ENCODE measurements around the gene PLCL2.

PLCL2 gene

GRCh38 chr3:17044855-17045254, 160.1 kb downstream of the PLCL2 start:
- DNase-seq (ENCODE audit: low spot score): no peak

GRCh38 chr3:17045705-17046104, 160.9 kb downstream of the PLCL2 start:
- DNase-seq (ENCODE audit: low spot score): peak; percentile 17

GRCh38 chr3:17046623-17047022, 161.9 kb downstream of the PLCL2 start:
- no peak for DNase-seq (ENCODE audit: low spot score)

GRCh38 chr3:17047162-17047561, 162.4 kb downstream of the PLCL2 start:
- DNase-seq (ENCODE audit: low spot score): no peak

GRCh38 chr3:17047894-17048293, 163.1 kb downstream of the PLCL2 start:
- no peak for DNase-seq (ENCODE audit: low spot score)

- DNase-seq (ENCODE audit: low spot score): no peak
Measured at GRCh38 chr3:17050071-17050470, 165.3 kb downstream of the PLCL2 start.

- no peak for DNase-seq (ENCODE audit: low spot score)
Measured at GRCh38 chr3:17050506-17050905, 165.8 kb downstream of the PLCL2 start.

- DNase-seq (ENCODE audit: low spot score): peak; percentile 13
Measured at GRCh38 chr3:17052363-17052762, 167.6 kb downstream of the PLCL2 start.

GRCh38 chr3:17054301-17054981, 169.7 kb downstream of the PLCL2 start:
- no peak for DNase-seq (ENCODE audit: low spot score)

GRCh38 chr3:17054982-17055343, 170.2 kb downstream of the PLCL2 start:
- DNase-seq (ENCODE audit: low spot score): no peak

GRCh38 chr3:17055374-17056276, 170.9 kb downstream of the PLCL2 start:
- no peak for DNase-seq (ENCODE audit: low spot score)

- no peak for DNase-seq (ENCODE audit: low spot score)
Measured at GRCh38 chr3:17057321-17057720, 172.6 kb downstream of the PLCL2 start.

- DNase-seq (ENCODE audit: low spot score): no peak
Measured at GRCh38 chr3:17059989-17060550, 175.3 kb downstream of the PLCL2 start.

GRCh38 chr3:17061005-17061404, 176.2 kb downstream of the PLCL2 start:
- no peak for DNase-seq (ENCODE audit: low spot score)

- DNase-seq (ENCODE audit: low spot score): no peak
Measured at GRCh38 chr3:17062736-17063135, 178.0 kb downstream of the PLCL2 start.

GRCh38 chr3:17063596-17063995, 178.8 kb downstream of the PLCL2 start:
- DNase-seq (ENCODE audit: low spot score): no peak

- no peak for DNase-seq (ENCODE audit: low spot score)
Measured at GRCh38 chr3:17065315-17065714, 180.6 kb downstream of the PLCL2 start.

GRCh38 chr3:17065881-17066280, 181.1 kb downstream of the PLCL2 start:
- DNase-seq (ENCODE audit: low spot score): no peak

- DNase-seq (ENCODE audit: low spot score): no peak
Measured at GRCh38 chr3:17069754-17070153, 185.0 kb downstream of the PLCL2 start.

GRCh38 chr3:17070161-17070959, 185.6 kb downstream of the PLCL2 start:
- peak; percentile 17 for DNase-seq (ENCODE audit: low spot score)

GRCh38 chr3:17074559-17074958, 189.8 kb downstream of the PLCL2 start:
- DNase-seq (ENCODE audit: low spot score): no peak

GRCh38 chr3:17075358-17075757, 190.6 kb downstream of the PLCL2 start:
- no peak for DNase-seq (ENCODE audit: low spot score)

Measured in globus pallidus (tissue), 1 donor.